PC-9 (cell line): ENCODE data around the gene MRC2. TPM values are rescaled to one million over a fixed set of nuclear protein-coding genes. Genes with fewer than 3 reads are reported as not detected.
"Not testable (repeated sequence)": the region's sequence is repeated elsewhere in the genome, so short reads cannot be mapped to it uniquely, and the experiment has no call there.

ENCODE experiments used
- BruUV-seq: library from RNA; stranded (reverse); fragments of 400-500 nt; replicated peaks from 2 replicates; lab custom pipeline; 2021; lab: Mats Ljungman, UMichigan
- CTCF ChIA-PET: fragments of 300-600 bp; sonication (Branson Sonifier 250); formaldehyde crosslinking; loops from one replicate; lab custom pipeline; 2022; ENCODE audit warnings: antibody characterized with exemption; lab: Charles Lee
- POLR2A ChIA-PET: fragments of 300-600 bp; sonication (Branson Sonifier 250); formaldehyde crosslinking; loops from one replicate; lab custom pipeline; 2022; ENCODE audit warnings: antibody characterized with exemption; ENCODE audit not compliant: unreplicated experiment; lab: Charles Lee
- DNase-seq, 2 experiments: peaks; one replicate each; pipeline versions ENCODE4 v3.0.0 to v3.0.0-alpha.2; 2015 to 2022; ENCODE audit warnings: mixed read lengths in 1 of 2
- H2AFZ ChIP-seq: fragments of 200-600 bp; sonication (generic); 2 replicates; pipeline ENCODE4 v1.8.1; 2017; ENCODE audit warnings: antibody characterized with exemption
- H3F3A ChIP-seq: fragments of 200-600 bp; sonication (generic); 2 replicates; pipeline ENCODE4 v1.8.1; 2017; ENCODE audit warnings: antibody characterized with exemption, mild to moderate bottlenecking, low read depth; ENCODE audit not compliant: insufficient read depth
- H3K27ac ChIP-seq: fragments of 200-600 bp; sonication (generic); 2 replicates; pipeline ENCODE4 v1.6.1; 2016; ENCODE audit warnings: mixed run types
- H3K27me3 ChIP-seq: fragments of 200-600 bp; sonication (generic); 2 replicates; pipeline ENCODE4 v1.6.1; 2016; ENCODE audit warnings: low read depth, mixed run types; ENCODE audit not compliant: insufficient read depth
- H3K36me3 ChIP-seq: fragments of 200-600 bp; sonication (generic); 2 replicates; pipeline ENCODE4 v1.6.1; 2016; ENCODE audit warnings: low read depth, mixed run types
- H3K4me1 ChIP-seq: fragments of 200-600 bp; sonication (generic); replicated peaks from 2 replicates; pipeline ENCODE4 v1.6.1; 2016; ENCODE audit warnings: mixed run types; ENCODE audit not compliant: insufficient read depth
- H3K4me2 ChIP-seq: fragments of 200-600 bp; sonication (generic); 2 replicates; pipeline ENCODE4 v1.6.1; 2017; ENCODE audit warnings: mixed run types
- H3K4me3 ChIP-seq: fragments of 200-600 bp; sonication (generic); 2 replicates; pipeline ENCODE4 v1.6.1; 2016; ENCODE audit warnings: mixed run types
- H3K79me2 ChIP-seq: fragments of 200-600 bp; sonication (generic); 2 replicates; pipeline ENCODE4 v1.6.1; 2017; ENCODE audit warnings: low read depth, mixed run types
- H3K9me2 ChIP-seq: fragments of 200-600 bp; sonication (generic); 2 replicates; pipeline ENCODE4 v1.8.1; 2017; ENCODE audit warnings: mild to moderate bottlenecking; ENCODE audit not compliant: insufficient read depth
- H3K9me3 ChIP-seq: fragments of 200-600 bp; sonication (generic); 2 replicates; pipeline ENCODE4 v1.8.1; 2016; ENCODE audit warnings: low read depth; ENCODE audit not compliant: insufficient read depth
- H4K20me1 ChIP-seq: fragments of 200-600 bp; sonication (generic); 2 replicates; pipeline ENCODE4 v1.8.1; 2017; ENCODE audit not compliant: insufficient read depth
- EZH2 ChIP-seq: fragments of 200-600 bp; sonication (generic); IDR thresholded peaks from 2 replicates; pipeline ENCODE4 v1.8.0; 2017; ENCODE audit warnings: antibody characterized with exemption, low read depth
- intact Hi-C: fragments of 100-400 bp; cut with micrococcal nuclease; formaldehyde crosslinking; loops from one replicate; pipeline ENCODE4 v1.10.0; 2022; ENCODE audit not compliant: unreplicated experiment
- total RNA-seq: library from RNA; stranded (reverse); gene quantifications from 2 replicates; pipeline ENCODE4 v1.2.3, GENCODE V29; 2021
- TF ChIP-seq, protein P1 (sequence below): fragments of 200-600 bp; sonication (generic); conservative IDR thresholded peaks from 2 replicates; pipeline ENCODE4 v1.6.1; 2017; ENCODE audit warnings: mixed run types, antibody characterized with exemption, mild to moderate bottlenecking, moderate library complexity

MRC2 gene
- total RNA-seq, 1 experiment from 2014 or later: 1.0 TPM

DNA sequence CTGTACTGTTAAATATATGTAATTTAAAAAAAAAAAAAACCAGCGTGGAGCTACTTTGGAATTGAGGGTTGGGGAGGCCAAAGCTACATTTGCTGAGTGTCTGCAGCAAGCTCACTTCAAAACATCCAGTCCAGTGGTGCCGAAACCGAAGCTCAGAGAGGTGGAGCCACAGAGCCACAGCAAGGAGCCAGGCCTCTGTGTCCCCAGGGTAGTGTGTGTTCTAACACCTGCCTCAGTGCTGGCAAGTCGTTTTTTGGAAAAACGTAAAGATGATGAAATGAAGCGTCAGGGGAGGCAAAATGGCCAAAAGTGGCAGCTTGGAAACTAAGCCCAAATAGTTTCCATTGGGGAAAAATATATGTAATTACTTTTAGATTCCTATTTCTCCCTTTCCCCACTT, 36.1 kb upstream of the MRC2 start:
- Histone ChIP-seq H3K9me3 (no peaks in the 10 kb centered on the region), H3K27ac (no peak overlapping the region), H3K36me3 (peaks cover 8% of the 10 kb centered on the region; the same call in 1 of the 2 replicates), H3K4me1 (no peaks in the 10 kb centered on the region), H4K20me1 (peaks cover 9% of the 10 kb centered on the region; the same call in 1 of the 2 replicates), H3K27me3 (no peaks in the 10 kb centered on the region), H3K4me2 (no peak overlapping the region), H2AFZ (no peak overlapping the region), H3K4me3 (no peak overlapping the region), H3K9me2 (no peaks in the 10 kb centered on the region), H3F3A (peaks cover 17% of the 10 kb centered on the region; the same call in 1 of the 2 replicates), H3K79me2 (no peaks in the 10 kb centered on the region)
- intact Hi-C loops: no loop called here
- TF ChIP-seq, protein P1, sequence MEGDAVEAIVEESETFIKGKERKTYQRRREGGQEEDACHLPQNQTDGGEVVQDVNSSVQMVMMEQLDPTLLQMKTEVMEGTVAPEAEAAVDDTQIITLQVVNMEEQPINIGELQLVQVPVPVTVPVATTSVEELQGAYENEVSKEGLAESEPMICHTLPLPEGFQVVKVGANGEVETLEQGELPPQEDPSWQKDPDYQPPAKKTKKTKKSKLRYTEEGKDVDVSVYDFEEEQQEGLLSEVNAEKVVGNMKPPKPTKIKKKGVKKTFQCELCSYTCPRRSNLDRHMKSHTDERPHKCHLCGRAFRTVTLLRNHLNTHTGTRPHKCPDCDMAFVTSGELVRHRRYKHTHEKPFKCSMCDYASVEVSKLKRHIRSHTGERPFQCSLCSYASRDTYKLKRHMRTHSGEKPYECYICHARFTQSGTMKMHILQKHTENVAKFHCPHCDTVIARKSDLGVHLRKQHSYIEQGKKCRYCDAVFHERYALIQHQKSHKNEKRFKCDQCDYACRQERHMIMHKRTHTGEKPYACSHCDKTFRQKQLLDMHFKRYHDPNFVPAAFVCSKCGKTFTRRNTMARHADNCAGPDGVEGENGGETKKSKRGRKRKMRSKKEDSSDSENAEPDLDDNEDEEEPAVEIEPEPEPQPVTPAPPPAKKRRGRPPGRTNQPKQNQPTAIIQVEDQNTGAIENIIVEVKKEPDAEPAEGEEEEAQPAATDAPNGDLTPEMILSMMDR: no peak
- no peak for TF ChIP-seq EZH2
- no peak for DNase-seq
- ChIA-PET CTCF (no interaction called here), POLR2A (interaction anchor here (0.5 to 0.6 kb wide), 2 partner anchors 30 to 170 kb away, joined by 5 to 6 read pairs; no protein-coding TSS in a partner anchor)
- no TSS peak for BruUV-seq

DNA sequence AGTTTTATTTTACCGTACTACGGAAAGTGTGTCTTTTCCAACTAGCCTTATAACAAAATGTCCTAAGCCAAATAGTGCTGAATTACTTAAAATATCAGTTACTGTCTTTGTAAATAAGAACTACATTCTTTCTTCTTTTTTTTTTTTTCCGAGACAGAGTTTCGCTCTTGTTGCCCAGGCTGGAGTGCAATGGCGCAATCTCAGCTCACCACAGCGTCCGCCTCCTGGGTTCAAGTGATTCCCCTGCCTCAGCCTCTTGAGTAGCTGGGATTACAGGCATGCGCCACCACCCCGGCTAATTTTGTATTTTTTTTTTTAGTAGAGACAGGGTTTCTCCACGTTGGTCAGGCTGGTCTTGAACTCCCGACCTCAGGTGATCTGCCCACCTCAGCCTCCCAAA, 35.6 kb upstream of the MRC2 start:
- H3K4me2 ChIP-seq, H4K20me1 ChIP-seq, DNase-seq, H3K27ac ChIP-seq, H3K36me3 ChIP-seq, H3K4me1 ChIP-seq, H3K9me3 ChIP-seq, intact Hi-C loops, H3K4me3 ChIP-seq, BruUV-seq, H3K79me2 ChIP-seq, CTCF ChIA-PET, H3K27me3 ChIP-seq, H2AFZ ChIP-seq, H3K9me2 ChIP-seq: not testable (repeated sequence)
- POLR2A ChIA-PET: interaction anchor here (0.5 to 0.6 kb wide), 2 partner anchors 29 to 170 kb away, joined by 5 to 6 read pairs; no protein-coding TSS in a partner anchor
- peaks cover 17% of the 10 kb centered on the region; the same call in 1 of the 2 replicates for H3F3A ChIP-seq

DNA sequence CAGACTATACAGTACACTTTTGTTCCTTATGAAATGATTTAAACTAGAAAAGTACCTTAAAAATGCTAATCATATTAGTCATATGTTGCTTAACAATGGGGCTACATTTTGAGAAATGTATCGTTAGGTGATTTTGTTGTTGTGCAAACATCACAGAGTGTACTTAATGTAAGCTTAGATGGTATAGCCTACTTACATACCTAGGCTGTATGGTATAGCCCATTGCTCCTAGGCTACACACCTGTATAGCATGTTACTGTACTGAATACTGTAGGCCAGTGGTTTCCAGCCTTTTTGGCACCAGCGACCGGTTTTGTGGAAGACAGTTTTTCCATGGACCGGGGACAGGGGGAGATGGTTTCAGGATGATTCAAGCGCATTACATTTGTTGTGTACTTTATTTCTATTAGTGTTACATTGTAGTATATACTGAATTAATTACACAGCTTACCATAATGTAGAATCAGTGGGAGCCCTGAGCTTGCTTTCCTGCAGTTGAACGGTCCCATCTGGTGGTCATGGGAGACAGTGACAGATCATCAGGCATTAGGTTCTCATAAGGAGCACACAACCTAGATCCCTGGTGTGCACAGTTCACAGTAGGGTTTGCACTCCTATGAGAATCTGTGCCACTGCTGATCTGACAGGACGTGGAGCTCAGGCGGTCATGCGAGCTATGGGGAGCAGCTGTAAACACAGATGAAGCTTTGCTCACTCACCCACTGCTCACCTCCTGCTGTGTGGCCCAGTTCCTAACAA, 35.0 kb upstream of the MRC2 start:
- CTCF ChIA-PET: no interaction called here
- Histone ChIP-seq H3K4me1 (no peaks in the 10 kb centered on the region), H3K4me2 (no peak overlapping the region), H3K4me3 (no peak overlapping the region), H2AFZ (no peak overlapping the region), H3K27me3 (no peaks in the 10 kb centered on the region), H3K9me3 (no peaks in the 10 kb centered on the region), H3K27ac (no peak overlapping the region), H3K36me3 (peaks cover 12% of the 10 kb centered on the region; the same call in 1 of the 2 replicates), H3F3A (peaks cover 17% of the 10 kb centered on the region; the same call in 1 of the 2 replicates), H3K79me2 (no peaks in the 10 kb centered on the region), H4K20me1 (peaks cover 9% of the 10 kb centered on the region; the same call in 1 of the 2 replicates), H3K9me2 (no peaks in the 10 kb centered on the region)
- intact Hi-C loops: no loop called here
- TF ChIP-seq, protein P1: no peak
- peak in 1 of 2 experiments; percentile 76 for DNase-seq
- POLR2A ChIA-PET: no interaction called here
- no TSS peak for BruUV-seq
